ENCODE data around the gene PNKP.
"Not testable (repeated sequence)": the region's sequence is repeated elsewhere in the genome, so short reads cannot be mapped to it uniquely, and the experiment has no call there.

Gene PNKP

DNA sequence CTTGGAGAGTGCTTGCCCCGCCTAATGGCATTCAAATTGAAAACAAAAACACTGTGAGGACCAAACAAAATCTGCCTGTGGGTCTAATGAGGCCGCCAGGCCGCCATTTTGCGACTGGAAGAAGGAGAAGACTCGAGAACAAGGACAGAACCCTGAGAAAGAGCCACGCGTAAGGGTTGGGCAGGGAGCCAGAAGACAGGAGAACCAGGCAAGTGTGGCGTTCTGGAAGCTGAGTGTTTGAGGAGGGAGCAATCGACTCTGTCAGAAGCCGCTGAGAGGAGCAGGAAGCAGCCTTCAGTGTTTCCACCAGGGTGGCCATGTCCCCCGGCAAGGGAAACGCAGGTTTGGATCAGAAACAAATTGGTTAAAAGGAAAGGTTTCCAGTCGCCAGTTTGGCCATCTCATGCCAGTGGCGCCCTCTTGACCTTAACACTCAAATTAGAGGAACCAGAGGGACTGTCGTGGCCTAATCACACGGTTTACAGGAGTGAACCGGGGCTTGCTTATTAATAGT, 26.6 kb downstream of the PNKP start:
- no peak for DNase-seq

DNA sequence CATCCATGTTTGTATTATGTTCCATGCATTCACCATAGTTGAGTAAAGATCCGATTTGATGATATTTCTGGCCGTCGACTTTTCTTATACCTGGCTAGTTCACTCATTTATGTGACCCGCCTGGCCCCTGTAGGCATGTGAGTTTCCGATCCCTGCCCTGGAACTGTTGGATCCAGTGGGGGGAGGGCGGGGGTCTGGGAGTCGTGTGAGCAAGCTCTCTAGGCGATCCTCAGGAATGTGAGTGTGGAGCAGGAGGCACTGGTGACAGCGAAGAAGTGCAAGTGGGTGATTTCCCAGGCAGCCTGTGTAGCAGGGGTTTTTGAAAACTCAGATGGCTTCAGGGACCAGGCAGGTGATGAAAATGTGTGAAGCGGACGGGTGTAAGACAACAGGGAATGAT, 27.1 kb downstream of the PNKP start:
- no peak for DNase-seq

DNA sequence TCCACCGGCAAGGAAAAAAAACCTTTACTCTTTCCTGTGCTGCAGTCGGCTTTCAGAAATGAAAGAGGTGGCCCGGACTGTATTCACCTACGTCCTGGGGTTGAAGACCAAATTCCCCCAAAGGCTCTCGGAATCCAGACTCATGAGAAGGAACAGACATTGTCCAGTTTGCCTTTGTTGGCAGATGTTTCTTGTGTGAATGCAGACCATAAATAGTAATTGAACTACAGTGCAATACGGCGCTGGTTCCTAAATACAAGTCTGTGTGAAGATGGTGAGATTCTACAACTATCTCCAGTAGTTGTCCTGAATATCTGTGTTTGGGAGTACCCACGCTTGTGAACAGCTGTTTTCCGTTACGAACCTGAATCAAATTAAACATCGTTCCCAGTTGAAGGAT, 27.7 kb downstream of the PNKP start:
- DNase-seq, result no peak

DNA sequence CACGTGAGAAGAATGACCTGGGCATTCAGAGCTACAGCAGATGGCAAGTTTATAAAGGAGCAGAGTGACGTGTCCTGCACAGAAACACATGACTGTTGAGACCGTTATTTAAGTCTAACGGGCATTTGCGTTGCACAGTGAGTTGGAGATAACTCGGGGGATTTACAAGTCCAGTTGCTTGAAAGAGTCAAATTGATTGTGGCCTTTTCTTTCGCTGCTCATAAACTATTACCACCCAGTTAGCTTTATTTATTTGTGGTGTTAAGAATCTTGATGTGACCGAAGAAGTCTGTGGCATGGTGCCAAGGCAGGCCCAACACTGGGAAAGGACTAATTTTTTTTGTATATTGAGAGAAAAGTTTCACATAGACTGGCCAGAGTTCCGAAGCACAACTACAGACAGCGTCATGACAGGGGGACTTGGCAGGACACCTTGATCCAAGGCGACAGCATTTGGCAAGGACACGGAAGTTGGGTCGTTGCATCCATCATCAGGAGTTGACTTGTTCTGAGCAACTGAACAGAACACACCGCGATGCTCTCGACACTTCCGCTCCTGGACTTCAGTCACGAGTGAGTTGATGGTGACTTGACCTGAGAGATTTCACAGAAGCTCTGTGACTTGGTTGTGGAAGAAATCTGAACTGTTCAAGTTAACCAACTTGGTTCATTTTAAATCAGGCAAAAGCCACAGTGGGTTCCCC, 28.3 kb downstream of the PNKP start:
- DNase-seq, result no peak

DNA sequence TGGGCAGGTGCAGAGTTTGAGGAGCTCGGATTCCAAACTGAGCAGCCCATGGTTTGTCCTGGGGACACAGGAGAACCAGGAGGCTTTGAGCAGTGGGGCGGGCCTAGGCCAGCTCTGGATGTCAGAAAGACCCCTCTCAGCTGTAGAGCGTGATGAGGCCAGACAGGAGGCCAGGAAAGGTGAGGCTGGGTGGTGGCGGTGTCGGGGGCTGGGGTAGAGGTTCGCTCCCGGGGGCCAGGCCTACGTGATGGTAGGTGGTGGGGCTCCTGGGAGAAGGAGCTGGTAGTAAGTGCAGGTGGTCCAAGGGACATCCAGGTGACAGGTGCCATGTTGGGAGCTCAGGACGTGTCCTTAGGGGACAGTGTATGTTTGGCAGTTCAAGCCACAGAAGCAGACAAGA, 30.0 kb downstream of the PNKP start:
- no peak for DNase-seq

DNA sequence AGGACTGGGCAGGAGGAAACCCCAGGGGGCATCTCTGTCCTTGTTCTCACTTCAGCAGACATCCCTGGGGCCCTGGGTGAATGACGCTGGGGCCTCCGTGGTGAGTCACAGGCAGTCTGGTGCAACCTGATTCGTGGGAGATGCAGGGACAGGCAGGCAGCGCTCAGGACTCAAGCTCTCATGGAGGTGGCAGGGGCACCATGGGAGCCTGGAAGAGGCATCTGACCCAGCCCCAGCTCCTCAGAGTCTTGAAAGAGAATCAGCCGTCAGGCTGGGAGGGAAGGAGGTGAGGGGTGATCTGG, 30.4 kb downstream of the PNKP start:
- DNase-seq, result no peak

DNA sequence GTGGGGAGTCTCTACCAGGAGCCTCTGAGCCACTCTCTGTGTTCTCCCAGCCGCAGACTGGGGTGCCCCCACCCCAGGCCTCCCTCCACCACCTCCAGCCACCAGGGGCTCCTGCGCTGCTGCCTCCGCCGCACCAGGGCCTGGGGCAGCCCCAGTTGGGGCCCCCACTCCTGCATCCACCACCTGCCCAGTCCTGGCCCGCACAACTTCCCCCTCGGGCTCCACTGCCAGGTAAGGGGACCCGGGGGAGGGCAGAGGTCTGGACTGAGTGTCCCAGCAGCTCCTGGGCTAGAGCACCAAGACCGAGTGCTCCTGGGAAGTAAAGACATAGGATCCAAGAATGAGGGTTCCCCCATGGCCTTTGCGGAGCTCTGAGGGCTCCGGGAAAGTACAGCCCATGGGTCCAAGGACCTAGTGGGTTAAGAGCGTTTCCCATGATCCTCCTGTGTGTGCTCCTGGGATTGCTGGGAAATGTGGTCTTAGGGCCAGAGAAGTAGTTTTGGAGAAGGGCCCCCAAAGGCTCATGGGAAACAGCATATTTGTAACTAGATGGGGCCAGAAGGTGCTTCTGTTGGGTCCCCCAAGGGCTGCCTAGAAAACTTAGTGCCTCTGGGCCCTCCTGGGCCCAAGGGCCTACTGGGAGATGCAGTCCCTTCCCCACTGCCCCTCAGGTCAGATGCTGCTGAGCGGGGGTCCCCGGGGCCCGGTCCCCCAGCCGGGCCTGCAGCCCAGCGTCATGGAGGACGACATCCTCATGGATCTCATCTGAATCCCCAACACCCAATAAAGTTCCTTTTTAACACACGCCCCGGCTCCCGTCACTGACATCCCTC, 31.0 kb downstream of the PNKP start:
- no peak for DNase-seq

DNA sequence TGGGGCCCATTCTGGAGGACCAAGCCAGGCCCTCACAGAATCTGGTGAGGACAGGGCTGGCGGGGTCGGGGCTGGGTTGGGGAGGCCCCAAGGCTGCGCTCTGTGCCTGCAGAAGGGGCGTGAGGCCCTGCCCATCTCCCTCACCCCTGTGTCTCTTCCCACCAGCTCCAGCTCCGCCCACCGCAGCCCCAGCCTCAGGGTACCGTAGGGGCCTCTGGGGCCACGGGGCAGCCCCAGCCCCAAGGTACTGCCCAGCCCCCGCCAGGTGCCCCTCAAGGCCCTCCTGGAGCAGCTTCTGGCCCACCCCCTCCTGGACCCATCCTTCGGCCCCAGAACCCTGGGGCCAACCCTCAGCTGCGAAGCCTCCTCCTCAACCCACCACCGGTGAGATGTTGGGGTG, 31.8 kb downstream of the PNKP start:
- DNase-seq, result no peak

DNA sequence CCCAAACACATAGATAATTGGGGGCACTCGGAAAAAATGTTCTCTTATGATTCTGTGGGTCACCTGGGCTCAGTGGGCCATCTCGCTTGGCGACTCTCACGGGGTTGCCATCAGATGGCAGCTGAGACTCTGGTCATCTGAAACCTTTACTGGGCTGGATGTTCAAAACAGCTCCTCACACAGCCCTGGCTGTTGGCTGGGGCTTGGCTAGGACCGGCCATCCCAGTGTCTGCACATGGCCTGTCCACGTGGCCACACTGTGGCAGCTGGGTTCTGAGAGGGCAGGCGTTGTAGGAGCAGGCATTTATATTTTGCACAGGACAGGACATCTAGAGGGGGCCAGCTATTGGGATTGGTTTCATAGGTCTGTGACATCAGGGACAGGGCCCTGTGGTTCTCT, 33.8 kb downstream of the PNKP start:
- no peak for DNase-seq

DNA sequence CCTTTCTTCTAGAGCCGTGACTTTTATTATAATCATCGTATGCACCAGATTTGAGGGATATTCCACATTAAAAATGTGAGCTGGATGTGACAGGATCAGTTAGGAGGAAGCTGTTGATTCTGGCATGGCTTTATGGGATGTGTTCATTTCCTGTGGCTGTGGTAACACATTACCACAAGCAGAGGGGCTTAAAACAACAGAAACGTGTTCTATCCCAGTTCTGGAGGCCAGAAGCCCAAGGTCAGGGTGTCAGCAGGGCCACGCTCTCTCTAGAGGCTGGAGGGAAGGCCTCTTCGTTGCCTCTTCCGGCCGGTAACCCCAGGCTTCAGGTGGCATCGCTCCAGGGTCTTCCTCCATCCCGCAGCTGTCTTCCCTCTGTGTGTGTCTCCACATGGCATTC, 34.8 kb downstream of the PNKP start:
- no peak for DNase-seq

DNA sequence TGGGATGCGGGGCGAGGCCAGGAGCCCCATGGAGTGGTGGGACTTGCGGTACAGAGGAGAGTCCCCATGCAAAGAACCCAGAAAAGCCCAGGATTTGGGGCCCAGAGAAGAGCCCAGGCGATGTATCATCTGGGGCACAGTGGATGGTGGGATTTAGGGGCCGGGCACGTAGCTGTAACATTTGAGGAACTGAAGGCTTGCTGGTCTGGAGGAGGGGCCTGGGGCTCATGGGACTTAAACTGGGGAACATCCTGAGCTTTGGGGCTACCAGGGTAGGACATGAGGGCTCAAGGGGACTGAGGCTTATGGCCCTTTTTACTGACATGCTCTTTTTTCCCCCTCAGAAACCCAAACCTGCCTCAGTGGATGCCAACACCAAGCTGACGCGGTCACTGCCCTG, 35.8 kb downstream of the PNKP start:
- DNase-seq, result no peak

DNA sequence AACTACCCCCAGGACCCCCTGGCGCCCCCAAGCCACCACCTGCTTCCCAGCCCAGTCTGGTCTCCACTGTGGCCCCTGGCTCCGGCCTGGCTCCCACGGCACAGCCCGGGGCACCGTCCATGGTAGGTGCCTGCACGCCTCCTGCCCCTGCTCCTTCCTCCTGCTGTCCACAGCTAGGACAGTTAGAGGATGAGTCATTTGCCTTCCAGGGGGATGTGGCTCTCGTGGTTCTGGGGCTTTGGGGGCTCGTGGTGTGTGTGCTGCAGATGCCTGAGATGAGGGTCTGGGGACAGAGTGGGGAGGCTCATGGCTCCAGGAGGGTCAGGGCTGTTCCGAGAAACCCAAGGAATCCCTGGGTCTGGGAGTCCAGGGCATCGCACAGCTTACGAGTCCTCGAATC, 36.6 kb downstream of the PNKP start:
- DNase-seq, result no peak

DNA sequence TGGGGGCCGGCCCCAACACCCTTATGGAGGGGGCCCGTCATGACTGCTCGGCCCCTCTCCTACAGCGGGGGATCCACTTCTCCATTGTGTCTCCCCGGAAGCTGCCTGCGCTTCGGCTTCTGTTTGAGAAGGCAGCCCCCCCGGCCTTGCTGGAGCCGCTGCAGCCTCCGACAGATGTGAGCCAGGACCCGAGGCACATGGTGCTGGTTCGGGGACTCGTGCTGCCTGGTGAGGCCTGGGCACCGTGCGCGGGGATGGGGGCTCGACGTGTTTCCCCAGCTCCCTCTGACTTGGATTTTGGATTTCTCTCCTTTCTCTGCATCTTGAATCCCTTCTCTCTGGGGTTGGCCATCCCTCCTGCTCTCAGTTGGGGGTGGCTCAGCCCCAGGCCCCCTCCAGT, 37.7 kb downstream of the PNKP start:
- DNase-seq, result no peak

DNA sequence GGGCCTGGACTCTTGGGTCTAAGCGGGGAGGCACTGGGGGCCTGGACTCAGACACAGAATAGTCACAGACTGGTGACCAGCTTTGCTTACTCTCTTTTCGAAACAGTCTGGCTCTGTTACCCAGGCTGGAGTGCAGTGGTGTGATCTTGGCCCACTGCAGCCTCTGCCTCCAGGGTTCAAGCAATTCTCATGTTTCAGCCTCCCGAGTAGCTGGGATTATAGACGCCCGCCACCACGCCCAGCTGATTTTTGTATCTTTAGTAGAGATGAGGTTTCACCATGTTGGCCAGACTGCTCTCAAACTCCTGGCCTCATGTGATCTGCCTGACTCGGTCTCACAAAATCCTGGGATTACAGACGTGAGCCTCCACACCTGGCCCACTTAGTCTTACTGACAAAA, 38.2 kb downstream of the PNKP start:
- DNase-seq, result no peak

DNA sequence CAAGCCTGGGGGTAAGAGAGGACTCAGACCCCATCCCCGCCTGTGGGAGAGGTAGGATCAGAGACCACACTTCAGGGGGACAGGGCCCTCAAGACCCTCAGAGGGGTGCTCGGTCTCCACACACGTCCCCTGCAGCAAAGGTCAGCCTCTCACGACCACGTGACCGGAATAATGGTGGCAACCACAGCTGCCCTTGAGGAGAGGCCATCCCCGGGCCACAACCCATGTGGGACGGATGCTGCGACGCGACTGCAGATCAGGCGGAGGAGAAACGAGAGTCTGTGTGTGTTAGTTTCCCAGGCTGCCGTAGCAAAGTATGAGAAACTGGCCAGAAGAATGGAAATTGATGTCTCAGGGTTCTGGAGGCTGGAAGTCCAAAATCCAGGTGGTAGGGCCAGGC, 40.3 kb downstream of the PNKP start:
- DNase-seq, result no peak

DNA sequence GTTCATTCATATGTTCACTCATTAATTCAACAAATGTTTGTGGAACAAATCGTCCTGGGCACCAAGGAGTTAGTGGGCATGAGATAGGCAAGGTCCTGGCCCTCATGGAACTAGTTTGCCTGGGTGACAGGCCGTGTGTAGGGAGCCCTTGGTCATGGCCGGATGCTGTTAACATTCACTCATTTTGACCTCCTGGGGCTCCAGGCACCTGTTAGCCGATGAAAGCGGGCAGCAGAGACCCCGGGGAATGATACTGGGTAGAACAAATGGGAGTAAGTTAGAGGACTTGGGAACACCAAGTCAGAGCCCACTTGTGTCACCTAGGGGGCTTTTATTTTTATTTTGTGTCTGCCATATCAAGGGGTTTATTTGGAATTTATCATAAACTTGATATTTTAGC, 42.7 kb downstream of the PNKP start:
- no peak for DNase-seq

DNA sequence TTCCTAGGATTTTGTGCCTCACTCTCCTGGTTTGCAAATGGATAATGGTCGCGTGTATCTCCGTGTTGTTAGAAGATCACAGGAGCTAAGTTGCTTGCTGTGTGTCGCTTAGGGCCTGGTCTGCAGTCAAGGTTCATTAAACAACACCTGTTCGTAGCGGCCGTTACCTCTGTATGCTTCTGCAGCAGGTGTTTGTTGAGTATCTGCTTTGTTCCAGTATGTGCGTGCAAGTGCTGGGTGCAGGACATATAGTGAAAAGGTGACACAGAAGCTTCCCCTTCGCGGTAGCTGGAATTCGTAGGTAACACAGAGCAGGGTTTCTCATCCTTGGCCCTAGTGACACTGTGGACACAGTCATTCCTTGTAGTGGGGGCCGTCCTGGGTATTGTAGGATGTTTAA, 43.9 kb downstream of the PNKP start:
- no peak for DNase-seq

DNA sequence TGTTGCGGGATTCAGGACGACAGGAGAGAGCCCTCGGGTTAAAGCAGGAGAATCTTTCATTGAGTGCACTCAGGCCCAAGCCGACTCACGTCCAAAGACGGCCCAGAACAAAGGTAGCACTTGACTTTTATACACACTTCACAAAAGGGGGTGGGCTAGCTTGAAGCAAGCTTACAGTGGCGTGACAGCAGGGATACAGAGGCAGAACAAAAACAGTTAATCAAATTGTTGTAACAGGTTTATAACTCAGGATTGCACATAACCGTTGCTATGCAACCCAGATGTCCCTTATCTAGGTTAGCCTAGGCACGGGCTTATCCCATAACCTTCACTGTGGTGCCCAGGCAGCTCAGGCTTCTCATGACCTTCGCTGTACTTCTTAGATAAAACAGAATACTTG, 47.3 kb downstream of the PNKP start:
- DNase-seq, result no peak

DNA sequence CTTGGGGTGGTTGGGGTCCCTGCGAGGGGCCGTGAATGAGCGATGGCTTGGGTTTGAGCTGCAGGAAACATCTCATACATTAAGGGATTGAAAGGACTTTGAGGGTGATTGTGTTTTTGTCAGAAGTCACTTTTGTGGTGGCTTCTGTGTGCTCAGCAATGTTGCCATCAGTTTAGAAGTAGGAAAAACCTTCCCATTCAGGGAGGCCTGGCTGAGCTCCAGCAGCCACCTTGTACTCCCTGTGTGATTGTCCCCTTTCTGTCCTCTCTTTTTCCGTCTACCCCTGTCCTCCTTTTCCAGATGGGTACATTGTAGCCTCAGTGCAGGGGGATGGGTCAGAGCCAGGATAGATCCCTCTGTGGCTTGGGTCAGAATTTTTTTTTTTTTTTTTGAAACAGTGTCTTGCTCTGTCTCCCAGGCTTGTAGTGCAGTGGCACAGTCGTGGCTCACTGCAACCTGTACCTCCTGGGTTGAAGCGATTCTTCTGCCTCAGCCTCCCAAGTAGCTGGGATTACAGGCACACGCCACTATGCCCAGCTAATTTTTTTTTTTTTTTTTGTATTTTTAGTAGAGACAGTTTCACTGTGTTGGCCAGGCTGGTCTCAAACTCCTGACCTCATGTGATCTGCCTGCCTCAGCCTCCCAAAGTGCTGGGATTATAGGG, 47.8 kb downstream of the PNKP start:
- not testable (repeated sequence) for DNase-seq

DNA sequence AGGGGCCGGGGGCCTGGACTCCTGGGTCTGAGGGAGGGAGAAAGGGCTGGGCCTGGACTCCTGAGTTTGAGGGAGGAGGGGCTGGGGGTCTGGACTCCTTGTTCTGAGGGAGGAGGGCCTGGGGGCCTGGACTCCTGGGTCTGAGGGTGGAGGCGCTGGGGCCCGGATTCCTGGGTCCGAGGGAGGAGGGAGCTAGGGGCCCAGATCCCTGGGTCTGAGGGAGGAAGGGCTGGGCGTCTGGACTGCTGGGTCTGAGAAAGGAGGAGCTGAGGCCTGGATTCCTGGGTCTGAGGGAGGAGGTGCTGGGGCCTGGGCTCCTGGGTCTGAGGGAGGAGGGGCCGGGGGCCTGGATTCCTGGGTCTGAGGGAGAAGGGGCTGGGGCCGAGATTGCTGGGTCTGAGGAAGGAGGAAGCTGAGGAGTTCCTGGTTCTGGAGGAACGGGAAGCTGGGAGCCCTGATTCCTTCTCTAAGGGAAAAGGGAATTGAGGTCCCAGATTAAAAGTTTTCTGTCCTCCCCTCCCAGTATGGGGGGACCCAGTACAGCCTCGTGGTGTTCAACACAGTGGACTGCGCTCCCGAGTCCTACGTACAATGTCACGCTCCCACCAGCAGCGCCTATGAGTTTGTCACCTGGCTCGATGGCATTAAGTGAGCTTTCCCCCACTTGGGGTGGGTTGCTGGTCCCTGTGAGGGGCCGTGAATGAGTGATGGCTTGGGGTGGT, 48.6 kb downstream of the PNKP start:
- DNase-seq, result no peak

DNA sequence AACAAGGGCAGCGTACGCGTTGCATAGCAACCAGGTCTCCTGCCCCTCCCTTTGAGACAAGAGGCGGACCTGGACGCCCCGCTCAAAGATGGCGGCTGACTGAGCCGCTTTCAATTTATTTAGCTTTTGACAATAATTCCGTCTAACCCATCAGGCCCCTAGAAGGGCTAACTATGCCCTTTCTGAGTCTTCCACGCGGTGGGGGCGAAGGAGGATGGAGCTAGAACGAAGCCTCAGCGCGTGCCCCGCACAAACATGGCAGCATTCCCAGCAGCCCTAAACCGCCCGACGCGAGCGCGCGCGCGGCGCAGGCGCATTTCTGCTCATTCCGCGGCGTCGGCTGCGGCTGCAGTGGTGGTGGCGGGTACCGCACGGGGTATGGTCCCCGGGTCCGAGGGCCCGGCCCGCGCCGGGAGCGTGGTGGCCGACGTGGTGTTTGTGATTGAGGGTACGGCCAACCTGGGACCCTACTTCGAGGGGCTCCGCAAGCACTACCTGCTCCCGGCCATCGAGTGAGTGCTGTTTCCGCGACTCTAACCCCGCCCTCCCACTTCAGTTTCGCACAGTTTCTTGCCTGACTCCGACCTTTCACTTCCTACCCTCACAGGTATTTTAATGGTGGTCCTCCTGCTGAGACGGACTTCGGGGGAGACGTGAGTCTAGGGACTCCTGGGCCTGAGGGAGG, 49.3 kb downstream of the PNKP start, which contains the start of gene MED25:
TSS of gene MED25 (plus strand) at position 326 of the 685 bp plus-strand sequence. CDS start at position 379, 53 bp downstream.
- DNase-seq, result peak; percentile 88 to 90

DNA sequence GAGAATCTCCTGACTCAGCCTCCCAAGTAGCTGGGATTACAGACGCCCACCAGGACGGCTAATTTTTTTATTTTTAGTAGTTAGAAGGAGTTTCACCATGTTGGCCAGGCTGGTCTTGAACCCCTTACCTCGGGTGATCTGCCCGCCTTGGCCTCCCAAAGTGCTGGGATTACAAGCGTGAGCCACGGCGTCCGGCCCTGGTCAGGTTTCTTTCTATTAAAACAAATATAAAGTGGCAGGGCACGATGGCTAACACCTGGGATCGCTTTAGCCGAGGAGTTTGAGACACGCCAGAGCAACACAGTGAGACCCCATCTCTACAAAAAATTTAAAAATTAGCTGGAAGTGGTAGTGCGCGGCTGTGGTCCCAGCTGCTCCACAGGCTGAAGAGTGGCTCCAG, 50.8 kb downstream of the PNKP start:
- DNase-seq, result no peak

DNA sequence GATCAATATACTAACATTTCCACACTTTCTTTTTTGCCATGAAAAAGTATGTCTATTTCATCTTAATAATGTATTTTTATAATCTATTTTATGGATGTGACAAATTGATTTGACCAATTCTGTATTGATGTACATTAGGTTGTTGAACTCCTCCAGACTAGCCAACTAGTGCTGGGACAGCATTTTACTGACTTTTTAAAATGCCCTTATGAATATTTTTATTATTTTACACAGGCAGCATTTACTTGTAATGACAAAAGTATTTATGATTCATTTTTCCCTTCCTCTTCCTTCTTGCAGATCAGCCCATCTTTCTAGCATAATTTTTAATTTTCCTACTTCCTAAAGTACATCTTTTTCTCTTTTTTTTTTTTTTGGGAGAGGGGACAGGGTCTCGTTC, 53.4 kb downstream of the PNKP start:
- DNase-seq, result no peak

All from NCI-H1930 (cell line).